Measurements from ENCODE around the gene TSPEAR. TPM values are rescaled to one million over a fixed set of nuclear protein-coding genes. Genes with fewer than 3 reads are reported as not detected.

Gene TSPEAR
- total and polyA plus RNA-seq, 7 experiments from 2014 or later = 0.07 TPM; not detected in 6

- Mint-ChIP-seq H3K27me3 (peaks cover 0 to 7% (median 4%) of the 10 kb centered on the region in 5 donors), H3K4me1 (peaks cover 5 to 19% (median 15%) of the 10 kb centered on the region in 7 donors), H3K27ac (peak overlapping the region in 6 of 9 donors; percentile 15 to 85 (median 30)), H3K4me3 (peak overlapping the region in 9 of 10 donors; percentile 38 to 88 (median 77)), H3K9me3 (peaks cover 0 to 3% (median 0%) of the 10 kb centered on the region in 11 donors), H3K36me3 (no peaks in the 10 kb centered on the region)
- POLR2A ChIA-PET = no interaction called here
- no peak overlapping the region for H3K4me3 ChIP-seq (ENCODE audit: low read length)
- intact Hi-C loops (cut with micrococcal nuclease) = loop anchor here in 1 of 2 donors (10.0 kb wide), 1 partner anchor 162 kb away; no protein-coding TSS in a partner anchor
- CTCF ChIA-PET = interaction anchor here (1.1 kb wide), 1 partner anchor 24 kb away, joined by 4 read pairs; no protein-coding TSS in a partner anchor
- DNase-seq = no peak
- no peaks in the 10 kb centered on the region for H3K36me3 ChIP-seq (ENCODE audit: control insufficient read depth in 2 of 3, insufficient read depth in 3 of 3, low read length in 3 of 3)
- peaks cover 0 to 8% of the 10 kb centered on the region in 2 donors for H3K4me1 ChIP-seq (ENCODE audit: control insufficient read depth in 2 of 2, insufficient read depth in 2 of 2, low read length in 2 of 2)
- H3K27ac ChIP-seq (ENCODE audit: low read depth, low read length) = no peak overlapping the region
- H3K27me3 ChIP-seq (ENCODE audit: control insufficient read depth in 2 of 2, insufficient read depth in 2 of 2, low read length in 2 of 2) = no peaks in the 10 kb centered on the region
- H3K9me3 ChIP-seq (ENCODE audit: control insufficient read depth in 2 of 3, low read length in 3 of 3) = no peaks in the 10 kb centered on the region
- no peak for ATAC-seq
Measured at GRCh38 chr21:44486302-44486701, 225.1 kb downstream of the TSPEAR start.

DNA sequence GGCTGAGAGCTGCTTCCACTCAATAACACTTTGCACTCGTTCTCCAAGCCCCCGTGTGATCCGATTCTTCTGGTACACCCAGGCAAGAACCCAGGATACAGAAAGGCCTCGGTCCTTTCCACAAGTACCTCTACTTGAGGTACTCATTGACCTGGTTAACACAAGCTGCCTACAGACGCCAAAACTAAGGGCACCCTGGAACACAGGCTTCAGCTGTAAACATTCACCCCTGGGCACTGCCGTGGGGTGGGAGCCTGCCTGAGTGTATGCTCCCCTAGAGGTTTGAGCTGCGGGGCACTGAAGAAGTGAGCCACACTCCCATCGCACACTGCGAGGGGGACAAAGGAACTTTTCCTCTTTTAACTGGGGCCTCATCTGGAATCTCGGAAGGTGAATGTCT lies 225.6 kb downstream of the TSPEAR start:
- peaks cover 0 to 3% (median 0%) of the 10 kb centered on the region in 11 donors for H3K9me3 Mint-ChIP-seq
- H3K4me1 ChIP-seq (ENCODE audit: control insufficient read depth in 2 of 2, insufficient read depth in 2 of 2, low read length in 2 of 2) = peaks cover 0 to 8% of the 10 kb centered on the region in 2 donors
- intact Hi-C loops (cut with micrococcal nuclease) = loop anchor here in 1 of 2 donors (10.0 kb wide), 1 partner anchor 161 kb away; no protein-coding TSS in a partner anchor
- peak overlapping the region in 7 of 9 donors; percentile 15 to 85 (median 36) for H3K27ac Mint-ChIP-seq
- H3K27ac ChIP-seq (ENCODE audit: low read depth, low read length) = peak overlapping the region; percentile 42
- H3K9me3 ChIP-seq (ENCODE audit: control insufficient read depth in 2 of 3, low read length in 3 of 3) = no peaks in the 10 kb centered on the region
- CTCF ChIA-PET = interaction anchor here (1.1 kb wide), 1 partner anchor 25 kb away, joined by 4 read pairs; no protein-coding TSS in a partner anchor
- no peak overlapping the region for H3K4me3 ChIP-seq (ENCODE audit: low read length)
- no peaks in the 10 kb centered on the region for H3K27me3 ChIP-seq (ENCODE audit: control insufficient read depth in 2 of 2, insufficient read depth in 2 of 2, low read length in 2 of 2)
- peaks cover 5 to 19% (median 15%) of the 10 kb centered on the region in 7 donors for H3K4me1 Mint-ChIP-seq
- H3K27me3 Mint-ChIP-seq = peaks cover 0 to 7% (median 4%) of the 10 kb centered on the region in 5 donors
- DNase-seq (peak in 3 of 9 donors; percentile 14 to 38 (median 24)), ATAC-seq (no peak)
- H3K4me3 Mint-ChIP-seq = peak overlapping the region; percentile 12 to 88 (median 73)
- POLR2A ChIA-PET = no interaction called here
- no peaks in the 10 kb centered on the region for H3K36me3 Mint-ChIP-seq
- no peaks in the 10 kb centered on the region for H3K36me3 ChIP-seq (ENCODE audit: control insufficient read depth in 2 of 3, insufficient read depth in 3 of 3, low read length in 3 of 3)

DNA sequence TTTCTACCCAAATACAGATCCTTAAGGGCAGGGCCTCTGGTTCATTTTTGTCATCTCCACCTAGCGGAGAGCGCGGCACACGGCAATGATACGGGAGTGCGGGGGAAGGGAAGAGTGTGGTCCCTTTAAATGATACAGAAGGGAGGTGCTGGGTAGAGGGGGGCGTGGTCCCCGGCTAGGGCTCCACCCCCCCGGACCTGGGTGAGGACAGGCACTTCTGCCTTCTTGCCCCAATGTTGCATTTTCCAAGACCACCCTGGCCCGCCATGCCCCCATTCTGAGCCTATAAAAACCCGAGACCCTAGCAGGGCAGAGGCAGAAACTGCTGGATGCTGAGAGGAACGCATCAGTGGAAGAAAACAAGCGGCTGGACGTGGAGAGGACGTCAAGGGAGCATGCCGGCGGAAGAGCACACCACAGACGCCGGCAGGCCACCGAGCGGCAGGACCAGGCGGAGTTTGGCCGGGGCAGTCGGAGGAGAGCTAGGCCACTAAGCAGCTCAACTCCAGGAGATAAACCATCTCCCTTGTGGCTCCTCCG lies 226.0 kb downstream of the TSPEAR start:
- no peaks in the 10 kb centered on the region for H3K36me3 Mint-ChIP-seq
- peaks cover 0 to 3% (median 0%) of the 10 kb centered on the region in 11 donors for H3K9me3 Mint-ChIP-seq
- DNase-seq (peak in 6 of 9 donors; percentile 31 to 69 (median 50)), ATAC-seq (peak; percentile 68)
- H3K27me3 Mint-ChIP-seq = peaks cover 0 to 7% (median 4%) of the 10 kb centered on the region in 5 donors
- peaks cover 0 to 8% of the 10 kb centered on the region in 2 donors for H3K4me1 ChIP-seq (ENCODE audit: control insufficient read depth in 2 of 2, insufficient read depth in 2 of 2, low read length in 2 of 2)
- no peaks in the 10 kb centered on the region for H3K9me3 ChIP-seq (ENCODE audit: control insufficient read depth in 2 of 3, low read length in 3 of 3)
- no peak overlapping the region for H3K4me3 ChIP-seq (ENCODE audit: low read length)
- H3K27me3 ChIP-seq (ENCODE audit: control insufficient read depth in 2 of 2, insufficient read depth in 2 of 2, low read length in 2 of 2) = no peaks in the 10 kb centered on the region
- H3K27ac Mint-ChIP-seq = peak overlapping the region in 5 of 9 donors; percentile 34 to 75 (median 54)
- intact Hi-C loops (cut with micrococcal nuclease) = loop anchor here in 1 of 2 donors (10.0 kb wide), 1 partner anchor 161 kb away; no protein-coding TSS in a partner anchor
- ChIA-PET POLR2A (no interaction called here), CTCF (interaction anchor here (1.1 kb wide), 1 partner anchor 25 kb away, joined by 4 read pairs; no protein-coding TSS in a partner anchor)
- H3K4me3 Mint-ChIP-seq = peak overlapping the region; percentile 33 to 88 (median 73)
- H3K36me3 ChIP-seq (ENCODE audit: control insufficient read depth in 2 of 3, insufficient read depth in 3 of 3, low read length in 3 of 3) = no peaks in the 10 kb centered on the region
- peaks cover 5 to 19% (median 15%) of the 10 kb centered on the region in 7 donors for H3K4me1 Mint-ChIP-seq
- peak overlapping the region; percentile 42 for H3K27ac ChIP-seq (ENCODE audit: low read depth, low read length)

- ChIA-PET CTCF (interaction anchor here (1.1 kb wide), 1 partner anchor 26 kb away, joined by 3 read pairs; no protein-coding TSS in a partner anchor), POLR2A (no interaction called here)
Measured at GRCh38 chr21:44484498-44485253, 226.7 kb downstream of the TSPEAR start.

DNA sequence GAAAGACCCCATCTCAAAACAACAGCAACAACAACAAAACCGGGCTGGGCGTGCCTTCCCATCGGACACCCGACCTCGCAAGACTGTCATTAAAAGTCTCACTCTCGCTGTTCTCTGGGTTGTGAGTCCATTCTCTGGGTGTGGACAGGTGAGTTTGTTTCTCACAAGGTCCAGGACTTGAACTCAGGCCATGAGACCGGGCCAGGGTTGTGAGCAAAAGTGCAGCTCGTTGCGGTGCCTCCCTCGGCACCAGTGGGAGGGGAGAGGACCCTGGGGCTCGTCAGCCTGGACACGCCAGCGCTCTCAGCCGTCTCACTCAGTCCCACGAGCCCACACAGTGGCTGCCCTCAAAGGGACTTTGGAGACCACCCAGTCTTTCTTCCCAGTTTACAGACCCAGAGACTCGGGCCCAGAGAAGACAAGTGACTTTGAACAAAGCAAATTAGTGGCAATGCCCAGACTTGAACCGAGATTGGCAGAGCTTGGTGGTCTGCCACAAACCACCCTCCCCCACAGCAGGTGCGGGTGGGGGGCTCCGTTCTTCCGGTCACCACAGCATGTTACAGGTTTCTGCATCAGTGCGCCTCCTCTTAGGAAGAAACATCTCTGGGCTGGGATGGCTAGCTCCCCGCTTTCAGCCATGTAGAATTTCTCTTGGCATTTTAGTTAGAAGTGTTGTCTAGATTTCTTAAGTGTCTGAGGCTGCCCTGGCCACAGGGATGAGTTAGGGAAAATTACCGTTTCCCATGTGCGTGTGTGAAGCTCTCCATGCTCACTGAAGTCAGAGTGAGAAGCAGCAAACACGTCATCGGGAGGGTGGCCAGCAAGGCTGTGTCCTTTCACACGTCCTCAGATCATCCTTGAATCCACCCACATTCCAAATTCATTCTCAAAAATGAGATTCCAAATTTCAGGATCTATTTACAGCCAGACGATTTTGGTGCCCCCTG lies 227.8 kb downstream of the TSPEAR start:
- H3K36me3 ChIP-seq (ENCODE audit: control insufficient read depth in 2 of 3, insufficient read depth in 3 of 3, low read length in 3 of 3) = no peaks in the 10 kb centered on the region
- ATAC-seq = no peak
- Mint-ChIP-seq H3K9me3 (peaks cover 0 to 3% (median 0%) of the 10 kb centered on the region in 11 donors), H3K27me3 (peaks cover 0 to 4% (median 0%) of the 10 kb centered on the region in 5 donors), H3K4me3 (no peak overlapping the region), H3K27ac (peak overlapping the region in 1 of 9 donors; percentile 55), H3K4me1 (peaks cover 8 to 21% (median 15%) of the 10 kb centered on the region in 7 donors), H3K36me3 (no peaks in the 10 kb centered on the region)
- H3K9me3 ChIP-seq (ENCODE audit: control insufficient read depth in 2 of 3, low read length in 3 of 3) = no peaks in the 10 kb centered on the region
- H3K4me3 ChIP-seq (ENCODE audit: low read length) = no peak overlapping the region
- ChIA-PET POLR2A (no interaction called here), CTCF (interaction anchor here (1.1 kb wide), 1 partner anchor 27 kb away, joined by 3 read pairs; no protein-coding TSS in a partner anchor)
- peaks cover 0 to 8% of the 10 kb centered on the region in 2 donors for H3K4me1 ChIP-seq (ENCODE audit: control insufficient read depth in 2 of 2, insufficient read depth in 2 of 2, low read length in 2 of 2)
- DNase-seq = no peak
- intact Hi-C loops (cut with micrococcal nuclease) = loop anchor here in 1 of 2 donors (10.0 kb wide), 1 partner anchor 159 kb away; no protein-coding TSS in a partner anchor
- no peaks in the 10 kb centered on the region for H3K27me3 ChIP-seq (ENCODE audit: control insufficient read depth in 2 of 2, insufficient read depth in 2 of 2, low read length in 2 of 2)
- H3K27ac ChIP-seq (ENCODE audit: low read depth, low read length) = no peak overlapping the region

More at GRCh38 chr21:44484498-44485253, 226.7 kb downstream of the TSPEAR start:
- H3K27me3 ChIP-seq (ENCODE audit: control insufficient read depth in 2 of 2, insufficient read depth in 2 of 2, low read length in 2 of 2) = no peaks in the 10 kb centered on the region
- peaks cover 0 to 7% (median 4%) of the 10 kb centered on the region in 5 donors for H3K27me3 Mint-ChIP-seq
- no peaks in the 10 kb centered on the region for H3K9me3 ChIP-seq (ENCODE audit: control insufficient read depth in 2 of 3, low read length in 3 of 3)
- peaks cover 0 to 3% (median 0%) of the 10 kb centered on the region in 11 donors for H3K9me3 Mint-ChIP-seq
- H3K4me1 Mint-ChIP-seq = peaks cover 5 to 19% (median 15%) of the 10 kb centered on the region in 7 donors
- intact Hi-C loops (cut with micrococcal nuclease) = loop anchor here in 1 of 2 donors (10.0 kb wide), 1 partner anchor 160 kb away; no protein-coding TSS in a partner anchor
- no peaks in the 10 kb centered on the region for H3K36me3 Mint-ChIP-seq
- no peak overlapping the region for H3K27ac ChIP-seq (ENCODE audit: low read depth, low read length)
- H3K4me1 ChIP-seq (ENCODE audit: control insufficient read depth in 2 of 2, insufficient read depth in 2 of 2, low read length in 2 of 2) = peaks cover 0 to 8% of the 10 kb centered on the region in 2 donors
- DNase-seq (no peak), ATAC-seq (no peak)
- H3K27ac Mint-ChIP-seq = peak overlapping the region in 3 of 9 donors; percentile 34 to 55 (median 36)
- peak overlapping the region in 8 of 10 donors; percentile 37 to 88 (median 78) for H3K4me3 Mint-ChIP-seq
- no peak overlapping the region for H3K4me3 ChIP-seq (ENCODE audit: low read length)
- no peaks in the 10 kb centered on the region for H3K36me3 ChIP-seq (ENCODE audit: control insufficient read depth in 2 of 3, insufficient read depth in 3 of 3, low read length in 3 of 3)
